K562 (cell line): ENCODE data around the gene CLASP1. TPM values are rescaled to one million over a fixed set of nuclear protein-coding genes. Genes with fewer than 3 reads are reported as not detected.

Experiments
- HOXB6 ChIP-seq: fragments of 250-450 bp; sonication (Bioruptor Pico); IDR thresholded peaks from 2 replicates; pipeline ENCODE4 v1.5.1; 2022; ENCODE audit warnings: mild to moderate bottlenecking, borderline replicate concordance
- ZNF318 ChIP-seq, 2 experiments: fragments of 450-650 bp; IDR thresholded peaks; 2 replicates each; pipeline ENCODE4 v1.6.1; 2016; ENCODE audit warnings: mild to moderate bottlenecking in 2 of 2, borderline replicate concordance in 1 of 2, low read depth in 1 of 2, moderate library complexity in 1 of 2
- polyA plus RNA-seq, 8 experiments: library from polyadenylated mRNA; depleted of rRNA in 4 of 8; stranded (reverse) in 5 of 8; unstranded in 3 of 8; fragments of >200 nt; fragmentation: Nextera tagmentation in 2 of 8; fragmentation: Illumina TruSeq in 1 of 8; extraction: Ambion mirVana in 2 of 8; extraction: Trizol in 1 of 8; gene quantifications; 2 replicates each; pipeline versions ENCODE4 v1.2.1 to v1.2.3, GENCODE V29; 2011 to 2014; ENCODE audit warnings: inconsistent platforms in 1 of 8, missing spikeins in 1 of 8
- total RNA-seq, 7 experiments: library from RNA; depleted of rRNA in 6 of 7; stranded (reverse); fragments of >200 nt in 6 of 7; fragmentation: Illumina TruSeq in 2 of 7; extraction: Trizol in 2 of 7; gene quantifications; 2 replicates each; pipeline versions ENCODE4 v1.2.1 to v1.2.3, GENCODE V29; 2011 to 2021; ENCODE audit warnings: low replicate concordance in 1 of 7

Gene CLASP1
- total and polyA plus RNA-seq, 9 of the 15 experiments (the other 6 are each of a cell fraction or from before 2014, with no cell fraction given), result 1.7 to 40.3 (median 20.7) TPM

- TF ChIP-seq ZNF318 (IDR thresholded peaks at IDR 0.05; ENCODE audit: borderline replicate concordance in 1 of 2, low read depth in 1 of 2) (no peak), HOXB6 (no peak)
Observed at GRCh38 chr2:121670181-121670580, 20.9 kb upstream of the CLASP1 start (continued).
